ENCODE results near the gene SMIM35.

GRCh38 chr11:117998664-117999353 lies 88.0 kb downstream of the SMIM35 start:
- TF ChIP-seq FOXK2 (IDR thresholded peaks at IDR 0.05) (no peak), PKNOX1 (IDR thresholded peaks at IDR 0.05) (no peak), SP1 (IDR thresholded peaks at IDR 0.05) (no peak), FOXM1 (IDR thresholded peaks at IDR 0.05; ENCODE audit: borderline replicate concordance) (no peak), ZNF384 (IDR thresholded peaks at IDR 0.05) (no peak), FOXA1 (IDR thresholded peaks at IDR 0.05) (no peak), SUZ12 (IDR thresholded peaks at IDR 0.05) (no peak), HDGF (IDR thresholded peaks at IDR 0.05; ENCODE audit: borderline replicate concordance) (no peak), ARNT (IDR thresholded peaks at IDR 0.05) (no peak), BHLHE40 (IDR thresholded peaks at IDR 0.05; ENCODE audit: borderline replicate concordance) (no peak), CTBP1 (IDR thresholded peaks at IDR 0.05; ENCODE audit: borderline replicate concordance) (no peak), NFRKB (IDR thresholded peaks at IDR 0.05) (no peak), TARDBP (IDR thresholded peaks at IDR 0.05) (no peak)
